BJ (cell line): ENCODE results near the gene FOXN3. TPM values are rescaled to one million over a fixed set of nuclear protein-coding genes. Genes with fewer than 3 reads are reported as not detected.

Experiments used
- CTCF ChIA-PET: fragments of 350-600 bp; formaldehyde crosslinking; extraction: SDS; loops from one replicate; lab custom pipeline; 2021; ENCODE audit warnings: antibody characterized with exemption, inconsistent platforms; lab: Yijun Ruan, JAX
- POLR2A ChIA-PET: fragments of 300-600 bp; sonication (Branson Sonifier 250); formaldehyde crosslinking; extraction: SDS; loops from one replicate; lab custom pipeline; 2021; ENCODE audit warnings: antibody characterized with exemption; lab: Charles Lee
- DNase-seq: peaks from one replicate; pipeline ENCODE4 v3.0.0-alpha.2; 2011; ENCODE audit warnings: low read depth
- H3K27me3 ChIP-seq: 2 replicates; pipeline ENCODE4 v1.6.0; 2011; ENCODE audit warnings: low read length; ENCODE audit not compliant: control insufficient read depth, insufficient read depth
- H3K36me3 ChIP-seq: 2 replicates; pipeline ENCODE4 v1.5.1; 2011; ENCODE audit warnings: low read length; ENCODE audit not compliant: control insufficient read depth, insufficient read depth
- H3K4me3 ChIP-seq: 2 replicates; pipeline ENCODE4 v1.5.1; 2011; ENCODE audit warnings: low read depth, mild to moderate bottlenecking, control low read depth, low read length
- CTCF ChIP-seq: IDR thresholded peaks from 2 replicates; pipeline ENCODE4 v1.5.1; 2011; ENCODE audit warnings: low read depth, mild to moderate bottlenecking, control low read depth, inconsistent platforms, low read length, moderate library complexity; ENCODE audit not compliant: insufficient read depth
- polyA plus RNA-seq: library from polyadenylated mRNA; depleted of rRNA; stranded (reverse); fragments of >200 nt; gene quantifications from 2 replicates; pipeline ENCODE4 v1.2.3, GENCODE V29; 2011

FOXN3 gene
- polyA plus RNA-seq, 1 experiment = 30.2 TPM

GRCh38 chr14:89142366-89142765 is 274.7 kb downstream of the FOXN3 start:
- ChIA-PET CTCF (no interaction called here), POLR2A (no interaction called here)
- Histone ChIP-seq H3K4me3 (no peak overlapping the region), H3K36me3 (no peaks in the 10 kb centered on the region), H3K27me3 (no peaks in the 10 kb centered on the region; the same call in none of the 2 replicates)
- DNase-seq = no peak
- no peak for TF ChIP-seq CTCF

- ChIA-PET POLR2A (no interaction called here), CTCF (no interaction called here)
- Histone ChIP-seq H3K4me3 (no peak overlapping the region), H3K36me3 (no peaks in the 10 kb centered on the region), H3K27me3 (no peaks in the 10 kb centered on the region; the same call in none of the 2 replicates)
- TF ChIP-seq CTCF = no peak
- no peak for DNase-seq
These were observed 275.2 kb downstream of the FOXN3 start for GRCh38 chr14:89141862-89142261.

- no peak for DNase-seq
- no peak for TF ChIP-seq CTCF
- Histone ChIP-seq H3K27me3 (no peaks in the 10 kb centered on the region; the same call in none of the 2 replicates), H3K36me3 (no peaks in the 10 kb centered on the region), H3K4me3 (no peak overlapping the region)
- CTCF ChIA-PET = no interaction called here
- POLR2A ChIA-PET = no interaction called here
These were observed 276.7 kb downstream of the FOXN3 start for GRCh38 chr14:89140326-89140725.

GRCh38 chr14:89139404-89140247 is 277.4 kb downstream of the FOXN3 start:
- DNase-seq = no peak
- Histone ChIP-seq H3K27me3 (no peaks in the 10 kb centered on the region; the same call in none of the 2 replicates), H3K36me3 (no peaks in the 10 kb centered on the region), H3K4me3 (no peak overlapping the region)
- POLR2A ChIA-PET = no interaction called here
- CTCF ChIA-PET = interaction anchor here (0.7 kb wide), 1 partner anchor 14 kb away, joined by 3 read pairs; no protein-coding TSS in a partner anchor
- TF ChIP-seq CTCF = no peak

- DNase-seq = no peak
- no peak for TF ChIP-seq CTCF
- Histone ChIP-seq H3K27me3 (no peaks in the 10 kb centered on the region; the same call in none of the 2 replicates), H3K4me3 (no peak overlapping the region), H3K36me3 (no peaks in the 10 kb centered on the region)
- ChIA-PET CTCF (interaction anchor here (0.6 to 2.3 kb wide), 3 partner anchors 59 to 98 kb away, joined by 3 to 5 read pairs (median 3); no protein-coding TSS in a partner anchor), POLR2A (no interaction called here)
These were observed 278.2 kb downstream of the FOXN3 start for GRCh38 chr14:89138846-89139245.
